Measurements from ENCODE around the gene SCAND1.

SCAND1 gene

DNA sequence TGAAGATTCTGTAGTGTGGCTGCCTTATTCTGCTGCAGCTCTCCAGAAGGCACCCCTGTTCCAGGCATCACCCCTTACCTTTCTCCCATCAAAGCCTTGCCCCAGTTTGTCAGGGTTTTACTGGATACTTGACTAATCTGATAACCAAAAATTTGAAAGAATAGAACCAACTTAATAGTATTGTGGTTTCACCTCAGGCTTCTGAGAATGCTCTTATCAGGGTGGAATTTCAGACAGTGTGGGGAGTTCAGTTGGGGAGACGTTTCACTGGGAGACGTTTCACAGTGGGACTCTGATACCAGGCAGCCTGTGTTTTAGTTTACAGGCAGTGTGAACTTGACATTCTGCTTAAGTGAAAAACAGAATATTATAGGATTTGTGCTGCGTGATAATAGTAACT is 50.5 kb downstream of the SCAND1 start:
- DNase-seq: no peak
